HG03565 (cell line): ENCODE results near the gene RAB33A.

ENCODE experiments used
- ATAC-seq: cut with Tn5 transposase; IDR thresholded peaks from one replicate; pipeline ENCODE4 v1.9.1; 2021; ENCODE audit warnings: mild to moderate bottlenecking, moderate library complexity; ENCODE audit not compliant: unreplicated experiment

RAB33A gene

GRCh38 chrX:130171446-130172126 lies at the start of gene RAB33A:
Gene RAB33A, plus strand, starts transcription at chrX:130171962. Its CDS starts 101 bp downstream, at chrX:130172063.
- no peak for ATAC-seq

- ATAC-seq, result no peak
Measured at GRCh38 chrX:130124577-130124976, 47.2 kb upstream of the RAB33A start.

GRCh38 chrX:130125091-130125874 lies 46.5 kb upstream of the RAB33A start:
- ATAC-seq, result no peak

GRCh38 chrX:130130990-130131389 lies 40.8 kb upstream of the RAB33A start:
- ATAC-seq, result no peak

GRCh38 chrX:130136496-130136895 lies 35.3 kb upstream of the RAB33A start:
- ATAC-seq, result no peak

GRCh38 chrX:130136961-130137360 lies 34.8 kb upstream of the RAB33A start:
- no peak for ATAC-seq

- ATAC-seq, result no peak
Measured at GRCh38 chrX:130139474-130140201, 32.1 kb upstream of the RAB33A start.

GRCh38 chrX:130144509-130144908 lies 27.3 kb upstream of the RAB33A start:
- no peak for ATAC-seq

GRCh38 chrX:130145123-130145522 lies 26.6 kb upstream of the RAB33A start:
- no peak for ATAC-seq

GRCh38 chrX:130147631-130148030 lies 24.1 kb upstream of the RAB33A start:
- ATAC-seq, result no peak

- no peak for ATAC-seq
Measured at GRCh38 chrX:130155564-130155963, 16.2 kb upstream of the RAB33A start.

- ATAC-seq, result no peak
Measured at GRCh38 chrX:130158311-130158710, 13.5 kb upstream of the RAB33A start.

- ATAC-seq, result no peak
Measured at GRCh38 chrX:130159776-130160175, 12.0 kb upstream of the RAB33A start.

- no peak for ATAC-seq
Measured at GRCh38 chrX:130162094-130162735, 9.5 kb upstream of the RAB33A start.

GRCh38 chrX:130163398-130163797 lies 8.4 kb upstream of the RAB33A start:
- no peak for ATAC-seq

- ATAC-seq, result peak; percentile 15
Measured at GRCh38 chrX:130165181-130165702, 6.5 kb upstream of the RAB33A start.

- peak; percentile 87 for ATAC-seq
Measured at GRCh38 chrX:130165703-130166502, 5.9 kb upstream of the RAB33A start, which contains the start of gene AIFM1. Gene AIFM1, minus strand, starts transcription at chrX:130165841. Its CDS starts 185 bp downstream, at chrX:130165656.

GRCh38 chrX:130166503-130166777 lies 5.3 kb upstream of the RAB33A start:
- ATAC-seq, result no peak

- no peak for ATAC-seq
Measured at GRCh38 chrX:130167040-130167439, 4.7 kb upstream of the RAB33A start.

- peak; percentile 61 for ATAC-seq
Measured at GRCh38 chrX:130170752-130171445, 863 bp upstream of the RAB33A start.
